ENCODE measurements around the gene CLCN3. TPM values are rescaled to one million over a fixed set of nuclear protein-coding genes. Genes with fewer than 3 reads are reported as not detected.

Gene CLCN3
- total and polyA plus RNA-seq, 9 of the 15 experiments (the other 6 are each of a cell fraction or from before 2014, with no cell fraction given) = 12.7 to 60.6 (median 38.5) TPM

- H3K27me3 ChIP-seq (ENCODE audit: control insufficient read depth in 2 of 2, insufficient read depth in 2 of 2, low read length in 2 of 2) = no peaks in the 10 kb centered on the region
- H3K9me1 ChIP-seq (ENCODE audit: control insufficient read depth, insufficient read depth, low read length) = no peaks in the 10 kb centered on the region
- BruUV-seq (replicated peaks) = no TSS peak
- peaks cover 41% of the 10 kb centered on the region for H3K36me3 ChIP-seq (ENCODE audit: control insufficient read depth, insufficient read depth, low read length)
- in situ Hi-C loops (cut with MboI) = no loop called here
- no peak overlapping the region for H3K9ac ChIP-seq (ENCODE audit: insufficient read depth in 1 of 2, low read depth in 2 of 2, low read length in 2 of 2)
- FAIRE-seq (no peak), DNase-seq (ENCODE audit: extremely low read depth in 1 of 4, low spot score in 3 of 4) (no peak), ATAC-seq (no peak)
- ChIA-PET POLR2A (no interaction called here), CTCF (ENCODE audit: low intra/inter-chr PET ratio) (no interaction called here)
- H3K4me1 ChIP-seq (replicated peaks in 1 of 2; ENCODE audit: control insufficient read depth in 2 of 2, insufficient read depth in 2 of 2, low read length in 2 of 2) = no peaks in the 10 kb centered on the region
- intact Hi-C loops (cut with micrococcal nuclease) = no loop called here
- no peaks in the 10 kb centered on the region for H3K79me2 ChIP-seq (ENCODE audit: control insufficient read depth, insufficient read depth, low read length)
- no peak overlapping the region for H3K27ac ChIP-seq (ENCODE audit: extremely low read depth, low read depth, low read length)
- no peak overlapping the region for H3K4me3 ChIP-seq
- H3K9me3 ChIP-seq (replicated peaks; ENCODE audit: control insufficient read depth, insufficient read depth, low read depth, low read length) = no peaks in the 10 kb centered on the region
- TF ChIP-seq E2F3 (CRISPR knock-in tag; IDR thresholded peaks at IDR 0.05) = no peak
- no peak for TF ChIP-seq CBX2 (IDR thresholded peaks at IDR 0.05; ENCODE audit: insufficient read depth, low read length, poor library complexity, severe bottlenecking)
- no peak for TF ChIP-seq RNF219 (CRISPR knock-in tag; IDR thresholded peaks at IDR 0.05)
- no peak for TF ChIP-seq SIX5 (IDR thresholded peaks at IDR 0.05; ENCODE audit: borderline replicate concordance in 1 of 2, insufficient read depth in 1 of 2, low read depth in 1 of 2, low read length in 2 of 2)
- TF ChIP-seq HLTF (IDR thresholded peaks at IDR 0.05) = no peak
- TF ChIP-seq NRF1 (conservative IDR thresholded peaks at IDR 0.05 in 1 of 2, IDR thresholded peaks at IDR 0.05 in 1 of 2) = no peak
- TF ChIP-seq, protein P1, sequence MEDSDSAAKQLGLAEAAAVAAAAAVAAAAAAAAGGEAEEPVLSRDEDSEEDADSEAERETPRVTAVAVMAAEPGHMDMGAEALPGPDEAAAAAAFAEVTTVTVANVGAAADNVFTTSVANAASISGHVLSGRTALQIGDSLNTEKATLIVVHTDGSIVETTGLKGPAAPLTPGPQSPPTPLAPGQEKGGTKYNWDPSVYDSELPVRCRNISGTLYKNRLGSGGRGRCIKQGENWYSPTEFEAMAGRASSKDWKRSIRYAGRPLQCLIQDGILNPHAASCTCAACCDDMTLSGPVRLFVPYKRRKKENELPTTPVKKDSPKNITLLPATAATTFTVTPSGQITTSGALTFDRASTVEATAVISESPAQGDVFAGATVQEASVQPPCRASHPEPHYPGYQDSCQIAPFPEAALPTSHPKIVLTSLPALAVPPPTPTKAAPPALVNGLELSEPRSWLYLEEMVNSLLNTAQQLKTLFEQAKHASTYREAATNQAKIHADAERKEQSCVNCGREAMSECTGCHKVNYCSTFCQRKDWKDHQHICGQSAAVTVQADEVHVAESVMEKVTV (CRISPR knock-in tag; IDR thresholded peaks at IDR 0.05) = no peak
- TF ChIP-seq BDP1 (IDR thresholded peaks at IDR 0.05; ENCODE audit: insufficient read depth, insufficient read length) = no peak
- TF ChIP-seq CGGBP1 (CRISPR knock-in tag; IDR thresholded peaks at IDR 0.05) = no peak
- 92% methylated on average over 3 of the region's 3 CpGs for WGBS (ENCODE audit: insufficient coverage, low coverage, missing lambda C conversion rate)
- no peak overlapping the region for H2AFZ ChIP-seq (ENCODE audit: low read depth, low read length)
- no peaks in the 10 kb centered on the region for H4K20me1 ChIP-seq (replicated peaks; ENCODE audit: control insufficient read depth, insufficient read depth, low read length)
- H3K4me2 ChIP-seq (ENCODE audit: insufficient read depth, low read length) = no peak overlapping the region
These were observed 37.7 kb upstream of the CLCN3 start for GRCh38 chr4:169582706-169583105.

Data from K562 (cell line).